Measurements from ENCODE around the gene AFAP1L2.

Gene AFAP1L2

DNA sequence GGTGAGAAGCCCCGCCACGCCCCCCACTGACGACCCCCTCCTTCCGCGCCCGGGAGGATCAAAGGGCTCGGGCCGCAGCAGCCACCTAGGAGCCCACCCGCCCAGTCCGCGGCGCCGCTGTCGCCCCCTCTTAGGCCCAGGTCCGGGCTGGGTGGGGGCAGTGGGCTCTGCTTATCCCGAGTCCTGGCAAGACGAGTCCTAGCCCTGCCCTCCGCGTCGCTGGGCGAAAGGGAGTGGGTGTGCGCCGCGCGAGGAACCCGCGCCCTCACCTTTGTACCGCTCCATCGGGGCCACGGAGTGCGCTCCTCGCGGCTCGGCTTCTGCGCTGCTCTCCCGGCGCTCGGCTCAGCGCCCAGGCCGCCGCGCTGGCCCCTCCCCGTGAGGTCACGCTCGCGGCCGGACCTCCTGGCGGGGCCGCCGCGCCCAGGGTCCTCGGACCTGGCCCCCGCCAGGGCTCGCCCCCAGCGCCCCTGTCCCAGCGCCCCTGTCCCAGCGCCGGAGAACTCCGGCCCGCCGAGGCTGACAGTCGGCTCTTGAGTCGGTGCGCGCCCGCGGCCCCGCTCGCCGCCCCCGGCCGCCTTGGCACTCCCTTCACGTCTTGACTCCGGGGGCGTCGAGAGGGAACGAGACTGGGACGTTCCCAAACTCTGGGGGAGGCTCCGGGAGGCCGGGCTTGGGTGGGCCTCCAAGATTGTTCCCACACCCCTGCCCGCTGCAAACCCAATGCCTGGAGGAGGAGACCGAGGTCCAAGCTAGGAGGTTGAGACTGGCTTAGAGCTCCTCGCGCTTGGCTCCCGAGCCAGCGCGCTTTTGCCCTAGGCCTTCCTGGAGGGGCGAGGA is at the start of gene AFAP1L2:
Gene AFAP1L2, minus strand, starts transcription at position 332 of the 840 bp plus-strand sequence. Its CDS starts 47 bp downstream, at position 285.
- FAIRE-seq (no peak), DNase-seq (ENCODE audit: low spot score) (no peak)

- no peak for FAIRE-seq
- DNase-seq (ENCODE audit: low spot score), result peak; percentile 5
Measured at GRCh38 chr10:114453576-114453975, 49.3 kb upstream of the AFAP1L2 start.

DNA sequence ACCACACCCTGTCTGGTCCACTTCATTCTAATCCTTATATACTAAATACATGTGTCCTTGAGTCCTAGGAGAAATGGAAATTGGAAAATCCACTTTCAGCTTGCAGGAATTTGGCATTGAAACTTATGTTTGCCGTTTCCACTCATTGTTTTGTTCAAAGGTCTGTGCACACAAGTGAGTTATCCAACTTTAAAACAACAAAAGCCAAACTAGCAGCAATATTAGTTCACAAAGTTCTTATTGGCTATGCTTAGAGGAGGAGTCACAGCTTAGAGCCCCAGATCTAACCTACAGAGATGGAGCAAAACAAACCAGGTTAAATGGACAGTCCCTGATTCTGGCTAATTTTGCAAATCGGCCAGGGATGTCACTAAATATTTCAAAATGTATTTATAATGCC is 44.6 kb upstream of the AFAP1L2 start:
- DNase-seq (ENCODE audit: low spot score) (no peak), FAIRE-seq (no peak)

- FAIRE-seq (peak; percentile 27), DNase-seq (ENCODE audit: low spot score) (no peak)
Measured at GRCh38 chr10:114445332-114445731, 41.0 kb upstream of the AFAP1L2 start.

- FAIRE-seq (no peak), DNase-seq (ENCODE audit: low spot score) (no peak)
Measured at GRCh38 chr10:114444819-114445218, 40.5 kb upstream of the AFAP1L2 start.

GRCh38 chr10:114442091-114442630 is 37.9 kb upstream of the AFAP1L2 start:
- FAIRE-seq (no peak), DNase-seq (ENCODE audit: low spot score) (no peak)

- DNase-seq (ENCODE audit: low spot score), result no peak
Measured at GRCh38 chr10:114441107-114441506, 36.8 kb upstream of the AFAP1L2 start.

GRCh38 chr10:114437473-114438292 is 33.4 kb upstream of the AFAP1L2 start:
- FAIRE-seq, result no peak

More at GRCh38 chr10:114441107-114441506, 36.8 kb upstream of the AFAP1L2 start:
- FAIRE-seq, result no peak

DNA sequence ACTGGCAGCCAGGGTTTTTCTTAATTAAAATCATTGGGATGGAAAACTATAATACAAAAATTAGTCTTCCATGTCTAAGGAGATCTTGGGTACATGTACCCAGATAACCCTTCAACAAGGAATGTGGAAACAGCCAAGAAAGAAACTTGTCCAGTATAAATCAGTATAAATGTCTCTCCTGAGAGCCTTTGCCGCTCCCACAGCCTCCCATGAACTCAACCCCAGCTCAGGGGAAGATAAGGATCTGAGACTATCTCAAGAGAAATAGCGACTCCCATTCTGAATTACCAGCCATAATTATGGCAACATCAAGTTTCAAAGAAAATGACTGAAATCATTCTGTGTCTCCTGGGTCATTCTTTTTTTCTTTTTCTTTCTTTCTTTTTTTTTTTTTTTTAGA is 32.6 kb upstream of the AFAP1L2 start:
- FAIRE-seq, result no peak
- no peak for DNase-seq (ENCODE audit: low spot score)

More at GRCh38 chr10:114437473-114438292, 33.4 kb upstream of the AFAP1L2 start:
- peak; percentile 25 for DNase-seq (ENCODE audit: low spot score)

- DNase-seq (ENCODE audit: low spot score), result no peak
- no peak for FAIRE-seq
Measured at GRCh38 chr10:114432566-114433093, 28.3 kb upstream of the AFAP1L2 start.

DNA sequence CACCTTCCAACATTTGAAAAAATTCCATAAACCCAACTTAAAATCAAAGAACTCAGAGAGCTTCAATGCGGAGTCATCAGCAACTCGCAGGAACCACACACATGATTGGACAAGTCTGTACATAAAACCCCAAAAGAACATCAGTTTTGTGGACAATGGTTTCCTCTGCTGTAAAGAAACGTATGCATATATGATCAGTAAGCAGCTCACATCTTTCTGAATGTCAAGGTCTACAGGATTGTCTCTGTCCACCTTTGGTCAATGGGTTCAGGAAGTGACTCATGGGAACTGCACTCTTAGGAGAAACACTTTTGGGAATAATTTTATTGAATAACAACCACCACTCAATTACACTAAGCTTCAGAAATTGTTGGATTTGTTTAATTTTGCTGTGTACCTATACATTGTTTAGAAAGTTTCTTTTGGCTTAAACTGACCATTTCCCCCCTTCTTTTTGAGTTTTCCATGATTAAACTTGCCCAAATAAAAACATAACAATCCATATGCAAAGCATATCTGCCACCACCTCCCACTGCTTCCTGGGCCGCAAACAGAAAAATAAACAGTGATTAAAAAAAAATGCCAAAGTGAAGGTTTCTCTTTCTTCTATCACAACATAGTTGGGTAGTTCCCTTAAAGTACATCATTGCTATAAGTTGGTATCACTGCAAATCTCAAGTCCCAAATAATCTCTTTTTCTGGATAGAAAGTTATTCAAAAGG is 27.3 kb upstream of the AFAP1L2 start:
- no peak for FAIRE-seq
- no peak for DNase-seq (ENCODE audit: low spot score)

DNA sequence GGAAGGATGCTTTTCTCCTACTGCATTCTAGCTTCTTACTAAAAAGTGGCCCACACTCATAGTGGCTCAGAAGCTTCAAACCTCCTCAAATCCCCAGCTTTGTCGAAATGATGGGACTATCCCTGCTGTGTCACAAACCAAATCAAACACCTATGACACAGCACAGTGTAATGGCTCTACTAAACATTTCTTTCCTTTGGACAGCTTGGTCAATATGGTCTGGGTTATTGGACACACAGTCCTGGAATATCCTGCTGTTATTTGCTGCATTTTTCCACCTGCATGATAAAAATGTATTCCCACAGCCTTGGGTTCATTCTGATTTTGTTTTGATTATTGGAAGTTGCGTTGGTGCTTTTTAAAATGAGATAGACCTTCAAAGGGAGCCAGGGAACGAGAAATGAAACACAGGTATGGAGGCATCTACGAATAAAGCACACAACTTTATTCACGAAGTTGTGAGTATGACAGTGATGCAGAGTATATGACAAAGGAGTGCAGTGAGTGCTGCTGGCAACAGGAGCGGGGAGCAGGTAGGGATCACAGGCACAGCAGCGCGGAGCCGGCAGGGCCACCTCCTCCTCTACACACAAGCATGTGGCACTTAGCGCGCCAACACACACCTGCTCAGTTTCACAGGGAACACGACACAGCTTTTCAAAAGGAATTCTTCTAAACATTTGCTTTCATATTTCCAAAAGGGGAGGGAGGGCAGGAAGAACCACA is 26.5 kb upstream of the AFAP1L2 start:
- no peak for FAIRE-seq
- DNase-seq (ENCODE audit: low spot score), result no peak

- no peak for DNase-seq (ENCODE audit: low spot score)
- no peak for FAIRE-seq
Measured at GRCh38 chr10:114429581-114430335, 25.5 kb upstream of the AFAP1L2 start.

- DNase-seq (ENCODE audit: low spot score), result no peak
Measured at GRCh38 chr10:114427124-114427852, 23.0 kb upstream of the AFAP1L2 start.

GRCh38 chr10:114426476-114426875 is 22.2 kb upstream of the AFAP1L2 start:
- FAIRE-seq (no peak), DNase-seq (ENCODE audit: low spot score) (no peak)

More at GRCh38 chr10:114427124-114427852, 23.0 kb upstream of the AFAP1L2 start:
- FAIRE-seq, result no peak

- DNase-seq (ENCODE audit: low spot score), result no peak
- no peak for FAIRE-seq
Measured at GRCh38 chr10:114420811-114421485, 16.6 kb upstream of the AFAP1L2 start.

DNA sequence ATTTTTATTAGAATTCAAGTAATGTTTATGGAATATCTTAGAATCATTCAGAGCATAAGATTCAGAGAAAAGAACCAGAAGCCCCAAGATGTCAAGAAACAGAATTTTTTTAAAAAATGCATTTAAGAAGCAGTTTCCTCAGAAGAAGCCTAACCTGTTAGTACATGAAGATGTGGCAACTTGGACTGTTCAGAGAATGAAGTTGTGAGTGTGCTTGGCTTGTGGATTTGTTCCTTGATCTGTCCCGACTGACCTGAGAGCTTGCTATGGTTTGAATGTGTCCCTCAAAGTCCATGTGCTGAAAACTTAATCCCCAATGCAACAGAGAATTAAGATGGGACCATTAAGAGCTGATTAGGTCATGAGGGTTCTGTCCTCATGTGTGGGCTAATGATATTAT is 13.8 kb upstream of the AFAP1L2 start:
- FAIRE-seq, result no peak
- DNase-seq (ENCODE audit: low spot score), result no peak

Data from urothelium cell line (cell line).